Loucy (cell line): ENCODE measurements around the gene L3MBTL3.

Experiments used
- H2AFZ ChIP-seq: fragments of 200-600 bp; sonication (generic); 2 replicates; pipeline ENCODE4 v1.6.0; 2016; ENCODE audit warnings: antibody characterized with exemption, mild to moderate bottlenecking, low read length, moderate library complexity
- H3F3A ChIP-seq: fragments of 200-600 bp; 2 replicates; pipeline ENCODE4 v1.6.0; 2016; ENCODE audit warnings: antibody characterized with exemption, low read depth, mild to moderate bottlenecking
- H3K27me3 ChIP-seq: fragments of 200-600 bp; sonication (generic); 2 replicates; pipeline ENCODE4 v1.6.1; 2014; ENCODE audit warnings: low read length, mild to moderate bottlenecking; ENCODE audit not compliant: insufficient read depth, poor library complexity, severe bottlenecking
- H3K36me3 ChIP-seq: fragments of 200-600 bp; sonication (generic); 2 replicates; pipeline ENCODE4 v1.6.1; 2016; ENCODE audit warnings: low read length; ENCODE audit not compliant: insufficient read depth
- H3K4me1 ChIP-seq: fragments of 200-600 bp; sonication (generic); 2 replicates; pipeline ENCODE4 v1.5.1; 2014; ENCODE audit warnings: low read length, mild to moderate bottlenecking; ENCODE audit not compliant: insufficient read depth, poor library complexity, severe bottlenecking
- H3K4me2 ChIP-seq: fragments of 200-600 bp; sonication (generic); 2 replicates; pipeline ENCODE4 v1.6.0; 2014; ENCODE audit warnings: antibody characterized with exemption, low read length, low read depth, mild to moderate bottlenecking; ENCODE audit not compliant: poor library complexity, severe bottlenecking
- H3K4me3 ChIP-seq: fragments of 200-600 bp; sonication (generic); 2 replicates; pipeline ENCODE4 v1.5.1; 2014; ENCODE audit warnings: low read length, mild to moderate bottlenecking, mixed read lengths; ENCODE audit not compliant: poor library complexity, severe bottlenecking
- H3K79me2 ChIP-seq: fragments of 200-600 bp; sonication (generic); 2 replicates; pipeline ENCODE4 v1.6.1; 2014; ENCODE audit warnings: low read length; ENCODE audit not compliant: insufficient read depth
- H3K9ac ChIP-seq: fragments of 200-600 bp; sonication (generic); 2 replicates; pipeline ENCODE4 v1.6.0; 2014; ENCODE audit warnings: mild to moderate bottlenecking, low read depth, low read length, moderate library complexity; ENCODE audit not compliant: poor library complexity, severe bottlenecking
- H3K9me2 ChIP-seq: fragments of 200-600 bp; sonication (generic); replicated peaks from 2 replicates; pipeline ENCODE4 v1.6.1; 2016; ENCODE audit warnings: low read depth, low read length, mixed read lengths
- H3K9me3 ChIP-seq: fragments of 200-600 bp; sonication (generic); 2 replicates; pipeline ENCODE4 v1.6.1; 2014; ENCODE audit warnings: mild to moderate bottlenecking, antibody characterized with exemption, low read length, low read depth; ENCODE audit not compliant: insufficient read depth
- H4K20me1 ChIP-seq: fragments of 200-600 bp; sonication (generic); 2 replicates; pipeline ENCODE4 v1.6.0; 2014; ENCODE audit warnings: antibody characterized with exemption, low read length, mild to moderate bottlenecking; ENCODE audit not compliant: insufficient read depth, poor library complexity, severe bottlenecking
- CTCF ChIP-seq: fragments of 200-600 bp; sonication (generic); conservative IDR thresholded peaks from 2 replicates; pipeline ENCODE4 v1.5.1; 2014; ENCODE audit warnings: mild to moderate bottlenecking, antibody characterized with exemption, low read length
- EZH2phosphoT487 ChIP-seq: fragments of 200-600 bp; IDR thresholded peaks from 2 replicates; pipeline ENCODE4 v1.6.1; 2018; ENCODE audit warnings: antibody characterized with exemption, mild to moderate bottlenecking, moderate library complexity, borderline replicate concordance

The L3MBTL3 gene

DNA sequence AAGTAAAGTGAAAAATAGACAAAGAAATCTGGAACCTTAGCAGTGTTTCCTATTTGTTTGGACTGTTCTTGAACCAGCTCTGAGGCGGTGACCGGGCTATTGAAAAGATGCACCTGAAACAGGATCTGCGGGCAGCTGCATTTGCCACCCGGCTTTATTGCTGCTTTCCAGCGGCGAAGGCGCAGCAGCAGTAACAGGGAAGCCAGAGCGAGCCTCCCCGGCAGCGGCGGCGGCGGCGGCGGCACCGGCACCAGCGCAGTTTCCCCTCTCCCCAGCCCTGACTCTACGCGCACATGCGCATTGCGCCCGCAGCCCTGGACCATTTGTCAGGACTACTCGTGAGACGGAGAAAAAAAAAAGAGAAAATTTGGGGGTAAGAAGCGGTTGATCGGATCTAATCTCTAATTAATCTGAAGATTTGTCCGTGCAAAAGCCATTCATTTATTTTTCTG, at the start of gene L3MBTL3:
Gene L3MBTL3 (plus strand): TSS at position 290 of the 452 bp plus-strand sequence. CDS start 24,119 bp downstream, outside the sequence.
- Histone ChIP-seq H3K4me2 (peak within 1 kb of the TSS; percentile 72), H3K36me3 (no peaks in the 10 kb centered on the region), H3K27me3 (no peaks in the 10 kb centered on the region), H2AFZ (peak within 1 kb of the TSS; percentile 88), H3K4me3 (peak within 1 kb of the TSS; percentile 86), H3K9me3 (no peaks in the 10 kb centered on the region), H3F3A (no peaks in the 10 kb centered on the region), H3K4me1 (peaks cover 5% of the 10 kb centered on the region), H3K9ac (peak within 1 kb of the TSS; percentile 81), H3K9me2 (no peaks in the 10 kb centered on the region), H3K79me2 (peaks cover 13% of the 10 kb centered on the region; the same call in 1 of the 2 replicates), H4K20me1 (no peaks in the 10 kb centered on the region)
- TF ChIP-seq CTCF (no peak), EZH2phosphoT487 (no peak)

GRCh38 chr6:129969064-129969463, 49.3 kb upstream of the L3MBTL3 start:
- Histone ChIP-seq H3K4me2 (no peak overlapping the region), H2AFZ (no peak overlapping the region), H4K20me1 (no peaks in the 10 kb centered on the region), H3F3A (no peaks in the 10 kb centered on the region), H3K9me2 (no peaks in the 10 kb centered on the region), H3K79me2 (no peaks in the 10 kb centered on the region), H3K9ac (no peak overlapping the region), H3K36me3 (no peaks in the 10 kb centered on the region), H3K4me1 (no peaks in the 10 kb centered on the region), H3K4me3 (no peak overlapping the region), H3K27me3 (no peaks in the 10 kb centered on the region), H3K9me3 (no peaks in the 10 kb centered on the region)
- TF ChIP-seq CTCF (no peak), EZH2phosphoT487 (no peak)

- no peaks in the 10 kb centered on the region for H3K79me2 ChIP-seq
- H3K4me2 ChIP-seq = no peak overlapping the region
- no peaks in the 10 kb centered on the region for H3K36me3 ChIP-seq
- H4K20me1 ChIP-seq = no peaks in the 10 kb centered on the region
- H3K9me3 ChIP-seq = no peaks in the 10 kb centered on the region
- no peak overlapping the region for H2AFZ ChIP-seq
- no peak overlapping the region for H3K9ac ChIP-seq
- H3K4me3 ChIP-seq = no peak overlapping the region
- TF ChIP-seq EZH2phosphoT487 (no peak), CTCF (no peak)
- H3K27me3 ChIP-seq = no peaks in the 10 kb centered on the region
- H3K9me2 ChIP-seq = no peaks in the 10 kb centered on the region
- no peaks in the 10 kb centered on the region for H3F3A ChIP-seq
- no peaks in the 10 kb centered on the region for H3K4me1 ChIP-seq
These were observed 42.3 kb upstream of the L3MBTL3 start for GRCh38 chr6:129976110-129976509.
